Measurements from ENCODE around the gene RAMP3. TPM values are rescaled to one million over a fixed set of nuclear protein-coding genes. Genes with fewer than 3 reads are reported as not detected.
"Not testable (repeated sequence)": the region's sequence is repeated elsewhere in the genome, so short reads cannot be mapped to it uniquely, and the experiment has no call there.

Gene RAMP3
- total RNA-seq, 1 donor from 2014 or later, result 52.5 TPM

DNA sequence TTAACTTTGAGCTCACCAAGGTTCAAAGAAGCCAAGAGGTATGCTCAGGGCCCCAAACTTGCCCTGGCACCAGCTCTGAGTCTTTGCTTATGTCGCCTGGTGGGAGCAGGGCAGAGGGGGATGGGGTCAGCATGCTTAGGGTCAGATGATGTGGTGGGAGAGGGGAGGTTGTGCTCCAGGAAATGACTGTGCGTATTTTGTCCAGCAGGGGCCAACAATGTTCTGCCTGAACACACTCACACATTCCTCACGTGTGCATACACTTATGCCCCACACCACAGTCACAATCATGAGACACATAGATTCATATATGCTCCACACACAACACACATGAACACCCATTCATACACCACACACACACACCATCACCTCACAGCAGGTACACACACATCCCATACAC is 4.4 kb upstream of the RAMP3 start:
- DNase-seq (ENCODE audit: low spot score), result peak; percentile 43
- intact Hi-C loops (cut with DNase I), result no loop called here

DNA sequence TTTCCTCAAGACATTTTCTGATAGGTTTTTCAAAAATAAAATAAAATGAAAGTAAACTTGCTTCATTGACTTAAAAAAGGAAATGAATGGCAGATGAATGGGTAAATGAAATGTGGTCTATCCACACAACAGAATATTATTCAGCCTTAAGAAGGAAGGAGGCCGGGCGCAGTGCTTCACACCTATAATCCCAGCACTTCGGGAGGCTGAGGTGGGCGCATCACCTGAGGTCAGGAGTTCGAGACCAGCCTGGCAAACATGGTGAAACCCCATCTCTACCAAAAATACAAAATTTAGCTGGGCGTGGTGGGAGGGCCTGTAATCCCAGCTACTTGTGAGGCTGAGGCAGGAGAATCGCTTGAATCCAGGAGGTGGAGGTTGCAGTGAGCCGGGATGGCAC is 3.7 kb upstream of the RAMP3 start:
- DNase-seq (ENCODE audit: low spot score), result not testable (repeated sequence)
- intact Hi-C loops (cut with DNase I), result loop anchor here (2.0 kb wide), 1 partner anchor 701 kb away; no protein-coding TSS in a partner anchor

DNA sequence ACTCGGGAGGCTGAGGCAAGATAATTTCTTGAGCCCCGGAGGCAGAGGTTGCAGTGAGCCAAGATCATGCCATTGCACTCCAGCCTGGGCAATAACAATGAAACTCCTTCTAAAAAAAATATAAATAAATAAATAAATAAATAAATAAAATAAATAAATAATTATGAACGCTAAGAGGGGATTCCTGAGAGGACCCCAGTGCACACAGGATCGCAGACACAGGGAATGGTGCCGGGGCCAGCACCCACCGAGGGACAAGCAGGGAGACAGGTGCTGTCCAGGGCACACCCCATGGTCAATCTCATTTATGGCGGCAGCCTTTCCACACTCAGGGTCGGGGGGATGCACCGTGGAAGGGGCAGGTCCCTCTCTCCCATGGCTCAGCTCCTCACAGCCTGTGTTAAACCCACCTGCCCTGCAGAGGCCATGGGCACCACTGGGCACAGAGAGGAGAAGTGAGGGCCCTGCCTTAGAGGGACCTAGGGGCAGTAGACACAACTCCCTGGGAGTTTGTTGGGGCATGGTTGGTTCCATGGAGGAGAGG is 2.2 kb upstream of the RAMP3 start:
- intact Hi-C loops (cut with DNase I), result loop anchor here (1.0 to 5.0 kb wide), 3 partner anchors 87 to 699 kb away; no protein-coding TSS in a partner anchor
- DNase-seq (ENCODE audit: low spot score), result no peak

DNA sequence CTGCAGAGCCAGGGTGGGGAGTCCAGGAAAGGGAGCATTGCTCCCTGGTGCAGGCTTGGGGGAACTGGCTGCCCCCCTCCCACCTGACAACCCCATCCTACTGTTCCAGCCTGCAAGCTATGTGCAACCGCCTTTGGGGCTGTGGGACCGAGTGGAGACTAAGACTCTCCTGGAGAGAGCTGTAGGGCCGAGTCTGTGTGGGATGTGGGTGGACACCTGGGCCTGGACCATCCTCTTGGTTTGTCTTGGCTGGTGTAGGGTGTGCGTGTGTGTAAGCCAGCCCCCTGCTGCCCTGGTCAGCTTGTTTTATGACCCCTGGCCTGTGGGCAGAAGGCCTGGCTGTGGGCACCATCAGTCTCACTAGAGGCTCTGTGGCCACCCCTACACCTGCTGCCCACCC is 1.6 kb upstream of the RAMP3 start:
- intact Hi-C loops (cut with DNase I), result loop anchor here (1.0 to 5.0 kb wide), 3 partner anchors 86 to 699 kb away; no protein-coding TSS in a partner anchor
- no peak for DNase-seq (ENCODE audit: low spot score)

DNA sequence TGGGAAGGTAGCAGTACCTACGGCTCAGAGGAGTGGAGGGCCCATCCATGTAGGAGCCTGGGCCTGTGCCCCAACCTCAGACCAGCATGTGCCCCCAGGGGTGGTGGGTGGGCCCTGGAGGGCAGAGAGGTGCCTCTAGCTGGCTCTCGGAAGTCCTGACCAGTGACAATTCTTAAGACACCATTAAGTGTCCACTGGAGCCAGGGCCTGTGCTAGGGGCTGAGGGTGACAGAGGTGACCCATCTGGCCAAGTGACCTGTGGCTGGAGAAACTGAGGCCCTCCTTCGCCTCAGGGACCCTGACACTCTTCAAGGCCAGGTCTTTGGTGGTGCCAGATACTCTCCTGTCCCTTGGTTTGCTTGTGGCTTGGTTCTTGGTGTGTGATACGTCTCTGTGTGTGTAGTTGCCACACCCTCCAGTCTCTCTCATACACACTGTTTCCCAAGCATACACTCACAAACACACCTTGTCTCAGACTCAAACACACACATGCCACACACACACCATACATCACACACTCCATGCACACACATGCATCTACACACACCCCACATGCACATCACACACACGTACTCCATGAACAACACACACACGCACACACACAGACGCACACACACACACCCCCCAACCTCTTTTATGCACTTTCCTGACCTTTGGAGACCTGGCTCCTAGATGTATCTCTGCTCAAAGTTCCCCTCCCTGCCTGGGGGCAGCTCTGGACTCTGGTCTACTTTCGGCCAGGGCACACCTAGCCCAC is 897 bp upstream of the RAMP3 start:
- DNase-seq (ENCODE audit: low spot score), result no peak
- intact Hi-C loops (cut with DNase I), result loop anchor here (5.0 kb wide), 1 partner anchor 86 kb away; no protein-coding TSS in a partner anchor

DNA sequence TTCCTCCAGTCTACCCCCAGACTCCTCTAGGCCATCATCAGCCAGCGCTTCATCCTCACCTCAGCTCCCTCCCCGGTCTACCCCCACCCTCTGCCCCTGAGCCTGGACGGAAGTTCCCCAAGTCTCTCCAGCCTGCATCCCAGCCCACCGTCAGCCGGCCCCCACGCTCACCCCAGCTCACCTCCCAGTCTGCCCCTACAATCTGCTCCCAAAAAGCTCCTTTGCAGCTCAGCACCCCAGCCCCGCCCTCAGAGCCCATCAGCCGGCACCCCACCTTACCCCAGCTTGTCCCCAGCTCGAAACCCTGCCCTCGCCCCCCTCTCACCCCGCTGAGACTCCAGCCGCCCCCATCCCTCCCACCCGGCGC is 322 bp upstream of the RAMP3 start:
- intact Hi-C loops (cut with DNase I), result loop anchor here (5.0 kb wide), 1 partner anchor 85 kb away; no protein-coding TSS in a partner anchor

DNA sequence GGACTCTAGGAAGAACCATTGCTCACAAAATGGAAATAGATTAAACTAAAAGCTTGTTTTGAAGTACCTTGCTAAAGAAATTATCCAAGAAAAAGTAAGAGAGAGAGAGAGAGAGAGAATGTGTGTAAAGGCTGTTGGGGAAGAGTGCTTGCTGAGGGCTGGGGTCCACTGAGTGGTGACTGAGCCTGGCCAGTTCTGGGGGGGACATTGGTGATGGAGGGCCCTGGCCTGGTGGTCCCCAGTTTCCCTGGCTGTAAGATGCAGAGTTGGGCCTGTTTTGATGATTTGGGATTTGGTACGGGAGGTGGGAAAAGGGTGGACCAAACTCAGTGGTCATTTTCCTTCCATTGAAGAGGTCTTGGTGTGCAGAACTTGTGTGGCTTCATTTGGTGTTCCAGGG is 880 bp downstream of the RAMP3 start:
- peak; percentile 51 for DNase-seq (ENCODE audit: low spot score)

More for the DNA sequence above, 322 bp upstream of the RAMP3 start:
- no peak for DNase-seq (ENCODE audit: low spot score)

DNA sequence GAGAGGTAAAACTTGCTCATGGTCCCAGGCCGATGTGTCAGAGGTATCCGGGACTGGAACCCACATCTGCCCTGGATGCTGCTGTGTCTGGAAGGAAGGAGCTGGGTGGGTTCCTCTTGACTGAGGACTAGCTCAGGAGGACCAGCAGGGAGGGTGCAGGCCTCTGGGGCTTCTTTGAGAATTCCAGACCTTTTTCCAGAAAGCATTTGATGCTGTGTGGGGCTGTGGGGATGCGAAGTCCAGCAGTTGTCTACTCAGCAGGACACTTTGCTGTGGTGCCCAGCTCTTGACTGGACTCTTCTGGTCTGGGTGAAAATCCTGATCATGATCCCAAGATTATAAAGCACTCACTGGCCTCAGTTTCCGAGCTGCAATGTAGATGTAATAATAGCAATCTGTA is 1.7 kb downstream of the RAMP3 start:
- intact Hi-C loops (cut with DNase I), result loop anchor here (5.0 kb wide), 1 partner anchor 83 kb away; no protein-coding TSS in a partner anchor
- DNase-seq (ENCODE audit: low spot score), result peak; percentile 62

More for the DNA sequence above, 880 bp downstream of the RAMP3 start:
- intact Hi-C loops (cut with DNase I), result loop anchor here (5.0 kb wide), 1 partner anchor 84 kb away; no protein-coding TSS in a partner anchor

DNA sequence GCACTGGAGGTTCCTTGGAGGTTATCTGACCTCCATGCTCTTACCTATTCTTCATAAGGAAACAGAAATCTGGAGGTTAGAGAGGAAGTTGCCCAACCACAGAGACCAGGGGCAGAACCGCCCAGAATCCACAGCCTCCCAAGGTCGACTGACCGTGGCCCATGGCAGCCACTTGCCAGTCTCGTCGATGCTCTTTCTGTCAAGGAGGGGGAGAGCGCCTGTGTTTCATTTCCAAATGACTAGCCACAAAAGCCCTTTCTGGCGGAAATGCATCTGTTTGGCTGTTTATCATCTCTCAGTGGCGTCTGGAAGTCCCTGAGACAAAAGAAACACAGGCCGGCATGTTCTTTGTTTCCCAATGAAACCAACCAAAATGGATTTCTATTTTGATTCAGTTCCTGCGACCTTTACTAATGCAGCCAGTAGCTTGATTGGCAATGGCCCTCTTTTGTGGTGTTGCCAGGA is 2.9 kb downstream of the RAMP3 start:
- DNase-seq (ENCODE audit: low spot score), result peak; percentile 72
- intact Hi-C loops (cut with DNase I), result loop anchor here (1.0 kb wide), 1 partner anchor 51 kb away; no protein-coding TSS in a partner anchor

DNA sequence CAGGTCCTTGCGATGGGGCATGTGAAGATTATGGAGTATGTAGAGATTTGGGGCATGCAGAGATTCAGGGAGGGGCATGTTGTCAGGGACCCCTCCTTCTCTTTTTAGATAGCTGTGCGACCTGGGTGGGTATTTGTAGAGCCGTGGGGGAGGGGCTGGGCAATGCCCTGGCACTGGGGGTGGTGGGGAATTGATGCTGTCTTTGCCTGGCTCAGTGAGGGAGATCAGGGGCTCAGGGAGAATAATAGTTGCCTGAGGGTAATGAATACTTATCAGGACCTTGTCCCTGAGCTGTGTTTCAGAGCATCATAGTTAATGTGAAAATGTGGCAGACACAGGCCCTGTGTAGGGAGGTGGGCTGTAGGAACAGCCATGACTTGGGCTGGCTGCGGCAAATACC is 3.5 kb downstream of the RAMP3 start:
- intact Hi-C loops (cut with DNase I), result no loop called here
- DNase-seq (ENCODE audit: low spot score), result no peak

DNA sequence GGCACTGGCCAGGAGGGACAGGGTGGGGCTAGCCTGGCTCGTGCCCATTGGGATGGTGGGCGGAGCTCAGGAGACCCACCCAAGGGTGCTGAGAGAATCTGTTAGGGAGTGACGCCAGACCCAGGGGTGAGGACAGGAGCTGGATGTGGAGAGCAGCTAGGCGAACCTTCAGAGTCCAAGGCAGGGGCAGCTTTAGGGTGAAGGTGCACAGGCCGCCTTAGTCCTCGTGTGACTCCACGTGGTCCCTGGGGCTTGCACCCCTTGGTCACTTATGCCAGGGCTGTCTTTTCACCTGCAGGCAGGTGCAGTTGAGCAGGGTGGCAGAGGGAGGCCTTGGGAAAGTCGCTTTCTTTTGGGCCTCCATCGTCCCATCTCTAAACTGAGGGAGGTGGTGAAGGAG is 4.3 kb downstream of the RAMP3 start:
- intact Hi-C loops (cut with DNase I), result no loop called here
- no peak for DNase-seq (ENCODE audit: low spot score)

DNA sequence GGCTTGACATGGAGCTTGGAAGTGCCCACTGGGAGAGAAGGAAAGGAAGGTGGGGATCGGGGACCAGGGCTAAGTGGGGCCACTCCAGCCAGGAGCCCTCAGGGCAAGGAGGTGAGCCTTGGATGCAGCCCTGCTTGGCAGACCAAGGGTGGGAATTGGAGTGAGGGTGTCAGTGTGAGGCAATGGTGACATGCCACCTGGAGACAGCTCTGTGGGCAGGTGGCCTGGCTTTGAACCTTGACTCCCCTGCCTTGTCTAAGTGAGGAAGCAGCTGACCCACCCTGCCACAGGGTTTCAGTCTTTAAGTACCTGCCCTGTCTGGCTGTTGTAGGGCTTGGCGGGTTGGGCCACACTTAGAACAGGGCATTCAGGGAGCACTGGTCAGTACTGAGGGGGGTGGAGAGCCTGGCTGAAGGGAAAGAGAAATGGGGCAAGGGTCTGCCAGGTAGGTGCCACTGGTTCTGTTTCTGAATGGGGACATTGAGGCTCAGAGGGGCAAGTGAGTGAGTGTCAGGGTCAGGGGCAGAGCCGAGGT is 4.8 kb downstream of the RAMP3 start:
- intact Hi-C loops (cut with DNase I), result no loop called here
- DNase-seq (ENCODE audit: low spot score), result no peak

DNA sequence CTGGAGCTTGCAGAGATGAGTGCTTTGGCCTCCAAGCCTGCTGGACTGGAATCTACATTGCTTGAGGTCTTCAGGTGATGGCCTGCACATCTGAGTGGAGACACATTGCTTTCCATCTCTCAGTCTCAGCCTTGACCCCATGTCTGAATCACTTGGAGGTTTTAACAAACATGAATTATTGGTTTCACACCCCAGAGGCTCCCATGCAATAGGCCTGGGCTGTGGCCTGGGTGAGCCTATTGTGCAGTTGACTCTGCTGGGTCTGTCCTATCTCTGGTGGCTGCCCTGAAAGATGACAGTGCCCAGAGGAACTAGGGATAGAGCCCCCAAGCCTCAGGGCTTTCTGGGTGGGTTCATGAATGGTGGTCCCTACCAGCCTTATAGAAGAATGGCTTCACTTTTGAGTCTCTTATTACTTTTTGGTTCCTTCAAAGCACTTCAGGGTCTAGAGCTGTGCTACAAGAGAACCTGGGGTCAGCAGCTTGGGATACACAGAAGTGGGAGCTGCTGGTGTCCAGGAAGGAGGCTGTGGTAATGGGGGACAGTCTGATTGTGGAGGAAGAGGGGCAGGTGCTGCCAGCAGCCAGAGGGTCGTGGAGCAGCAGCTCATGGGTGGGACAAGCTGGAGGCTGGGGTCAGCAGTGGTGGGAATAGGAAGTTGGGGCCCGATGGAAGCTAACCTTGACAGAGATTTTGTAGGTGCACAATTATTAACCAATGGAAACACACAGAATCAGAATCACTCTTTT is 5.5 kb downstream of the RAMP3 start:
- peak; percentile 59 for DNase-seq (ENCODE audit: low spot score)
- intact Hi-C loops (cut with DNase I), result no loop called here

DNA sequence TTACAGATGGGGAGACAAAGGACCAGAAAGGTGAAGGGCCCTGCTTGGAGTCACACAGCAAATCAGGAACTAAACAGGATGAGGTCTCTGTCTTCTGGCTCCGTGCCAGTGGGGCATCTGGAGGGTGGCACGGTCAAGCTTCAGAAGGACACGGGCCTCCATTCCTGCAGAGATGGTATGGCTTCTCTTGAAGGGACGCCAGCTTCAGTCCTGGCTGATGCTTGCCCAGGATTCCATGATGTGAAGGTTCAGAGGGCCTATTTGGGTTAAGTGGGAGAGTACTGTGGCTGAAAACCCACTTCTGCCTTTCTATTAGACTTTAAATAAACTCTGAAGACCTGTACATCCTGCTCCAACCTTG is 6.1 kb downstream of the RAMP3 start:
- DNase-seq (ENCODE audit: low spot score), result peak; percentile 35
- intact Hi-C loops (cut with DNase I), result no loop called here

DNA sequence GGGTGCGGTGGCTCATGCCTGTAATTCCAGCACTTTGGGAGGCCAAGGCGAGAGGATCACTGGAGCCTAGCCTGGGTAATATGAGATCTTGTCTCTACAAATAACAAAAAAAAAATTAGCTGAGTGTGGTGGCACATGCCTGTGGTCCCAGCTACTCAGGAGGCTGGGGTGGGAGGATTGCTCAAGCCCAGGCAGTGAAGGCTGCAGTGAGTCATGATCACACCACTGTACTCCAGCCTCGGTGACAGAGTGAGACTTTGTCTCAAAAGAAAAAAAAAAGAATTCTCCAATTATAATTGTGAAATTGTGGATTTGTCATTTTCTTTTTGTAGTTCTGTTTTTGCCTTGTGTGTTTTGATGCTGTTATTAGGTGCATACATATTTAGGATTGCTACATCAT is 6.7 kb downstream of the RAMP3 start:
- DNase-seq (ENCODE audit: low spot score); intact Hi-C loops (cut with DNase I): not testable (repeated sequence)

DNA sequence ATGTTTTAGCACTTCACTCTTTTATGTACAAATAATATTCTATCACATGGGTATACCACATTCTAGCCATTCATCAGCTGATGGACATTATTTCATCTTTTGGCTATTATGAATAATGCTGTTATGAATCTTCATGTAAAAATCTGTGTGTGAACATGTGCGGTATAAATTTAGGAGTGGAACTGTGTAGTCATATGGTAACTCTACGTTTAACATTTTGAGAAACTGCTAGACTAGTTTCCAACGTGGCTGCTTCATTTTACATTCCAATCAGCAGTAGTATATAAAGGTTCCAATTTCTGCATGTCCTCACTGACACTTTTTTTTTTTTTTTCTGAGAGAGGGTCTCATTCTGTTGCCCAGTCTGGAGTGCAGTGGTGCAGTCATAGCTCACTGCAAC is 8.3 kb downstream of the RAMP3 start:
- no peak for DNase-seq (ENCODE audit: low spot score)
- intact Hi-C loops (cut with DNase I), result no loop called here

DNA sequence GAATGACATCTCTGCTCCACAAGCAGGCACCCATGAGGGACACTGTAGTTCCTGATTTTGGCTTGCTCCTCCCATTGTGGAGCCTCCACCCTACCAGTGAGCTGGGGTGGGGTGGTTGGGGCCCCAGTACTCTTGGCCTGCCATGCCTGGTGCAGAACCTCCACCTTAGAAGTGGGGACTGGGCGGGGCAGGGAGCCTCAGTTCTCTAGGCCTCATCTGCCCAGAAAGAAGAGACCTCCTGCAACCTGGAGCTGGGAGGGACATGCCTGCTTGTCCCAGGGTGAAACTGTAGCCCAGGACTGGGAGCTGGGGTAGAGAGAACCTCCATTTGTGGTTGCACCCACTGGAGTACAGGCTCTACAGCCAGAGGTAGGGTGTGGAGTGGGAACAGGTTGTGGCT is 14.4 kb downstream of the RAMP3 start:
- intact Hi-C loops (cut with DNase I), result no loop called here
- DNase-seq (ENCODE audit: low spot score), result peak; percentile 35

DNA sequence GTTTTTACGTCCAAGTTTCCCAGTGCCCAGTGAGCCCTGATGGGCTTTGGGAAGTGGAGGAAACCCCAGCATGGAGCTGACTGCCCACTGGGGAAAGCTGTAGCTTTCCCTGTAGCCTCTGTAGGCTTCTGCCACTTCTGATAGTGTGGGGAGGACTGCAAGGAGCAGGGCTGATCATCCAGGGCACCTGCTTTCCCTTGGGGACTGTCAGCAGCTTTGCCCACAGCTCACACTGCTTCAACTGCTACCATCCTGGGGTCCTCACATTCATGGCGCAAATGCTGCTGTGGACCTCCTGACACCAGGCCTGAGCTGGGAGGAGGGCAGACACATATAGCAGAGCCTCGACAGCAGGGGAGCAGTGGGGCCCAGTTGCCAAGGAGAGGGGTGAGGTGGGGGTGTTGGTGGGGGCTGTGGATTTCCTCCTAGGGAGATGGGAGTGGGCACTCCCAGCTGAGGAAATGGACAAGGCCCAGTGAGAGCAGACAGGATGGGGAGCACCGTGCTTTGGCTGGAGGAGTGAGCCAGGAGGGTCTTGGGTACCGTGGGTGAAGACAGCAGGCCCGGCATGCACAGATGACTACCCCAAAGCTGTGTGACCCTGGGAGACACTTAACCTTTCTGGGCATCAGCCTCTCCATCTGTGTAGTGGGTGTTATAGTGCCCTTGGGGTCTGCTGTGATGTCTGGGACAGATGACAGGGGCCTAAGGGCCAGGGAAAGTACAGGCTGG is 16.2 kb downstream of the RAMP3 start:
- intact Hi-C loops (cut with DNase I), result no loop called here

DNA sequence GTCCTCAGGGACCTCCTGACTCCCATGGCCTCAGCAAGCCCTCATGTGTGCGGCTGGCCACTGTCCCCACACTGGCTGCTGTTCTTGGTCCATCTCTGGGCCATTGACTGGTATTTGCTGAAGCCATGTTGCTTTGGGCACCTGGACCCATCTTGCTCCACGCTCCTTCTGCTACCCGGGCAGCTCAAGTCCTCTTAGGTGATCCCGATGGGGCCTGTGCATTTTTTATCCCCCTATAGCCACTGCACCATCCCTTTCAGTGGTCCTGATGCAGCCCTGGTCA is 16.7 kb downstream of the RAMP3 start:
- intact Hi-C loops (cut with DNase I), result no loop called here
- DNase-seq (ENCODE audit: low spot score), result peak; percentile 63

More for the DNA sequence above, 16.2 kb downstream of the RAMP3 start:
- peak; percentile 64 for DNase-seq (ENCODE audit: low spot score)
